HG02642 (cell line): ENCODE measurements around the gene H2BK1.

Experiments used
- ATAC-seq: cut with Tn5 transposase; IDR thresholded peaks from one replicate; pipeline ENCODE4 v1.9.1; 2021; ENCODE audit warnings: mild to moderate bottlenecking; ENCODE audit not compliant: unreplicated experiment, poor library complexity

The H2BK1 gene

DNA sequence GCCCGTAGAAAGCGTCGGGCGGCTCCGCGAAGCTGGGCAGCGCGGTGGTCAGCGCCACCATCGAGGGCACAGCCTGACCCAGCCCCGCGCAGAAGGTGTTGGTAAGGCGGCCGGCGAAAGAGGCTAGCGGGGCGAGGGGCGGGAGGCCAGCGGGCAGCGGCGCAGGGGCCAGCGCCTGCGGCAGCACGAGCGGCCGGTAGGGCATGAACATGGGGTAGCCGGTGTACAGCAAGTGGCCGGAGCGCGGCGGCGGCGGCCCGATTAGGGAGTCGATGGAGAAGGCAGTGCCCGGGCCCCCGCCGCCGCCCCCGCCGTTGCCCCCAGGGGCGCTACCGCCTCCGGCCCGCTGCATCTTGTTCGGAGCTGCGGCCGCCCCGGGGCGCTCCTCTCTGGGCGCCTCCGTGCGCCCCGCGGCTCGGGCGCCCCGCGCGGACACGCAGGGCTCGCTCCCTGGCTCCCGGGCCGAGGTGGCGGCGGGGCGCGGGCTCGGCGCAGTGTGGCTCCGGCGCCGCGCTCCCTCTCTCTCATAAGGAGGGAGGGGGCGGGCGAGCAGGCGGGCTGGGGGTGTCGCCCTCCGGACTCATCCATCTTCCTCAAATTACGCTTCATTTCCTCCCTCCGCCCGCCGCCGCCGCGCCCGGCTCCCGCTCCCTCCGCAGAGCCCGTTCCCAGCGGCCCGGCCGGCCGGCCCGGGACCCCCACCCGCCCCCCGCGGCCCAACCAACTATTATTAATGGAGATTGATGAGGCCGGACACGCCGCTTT, 42.9 kb downstream of the H2BK1 start, which contains the start of gene GBX1:
Gene GBX1, minus strand, starts transcription at position 498 of the 765 bp plus-strand sequence. Its CDS starts 146 bp downstream, at position 352.
- ATAC-seq: no peak

DNA sequence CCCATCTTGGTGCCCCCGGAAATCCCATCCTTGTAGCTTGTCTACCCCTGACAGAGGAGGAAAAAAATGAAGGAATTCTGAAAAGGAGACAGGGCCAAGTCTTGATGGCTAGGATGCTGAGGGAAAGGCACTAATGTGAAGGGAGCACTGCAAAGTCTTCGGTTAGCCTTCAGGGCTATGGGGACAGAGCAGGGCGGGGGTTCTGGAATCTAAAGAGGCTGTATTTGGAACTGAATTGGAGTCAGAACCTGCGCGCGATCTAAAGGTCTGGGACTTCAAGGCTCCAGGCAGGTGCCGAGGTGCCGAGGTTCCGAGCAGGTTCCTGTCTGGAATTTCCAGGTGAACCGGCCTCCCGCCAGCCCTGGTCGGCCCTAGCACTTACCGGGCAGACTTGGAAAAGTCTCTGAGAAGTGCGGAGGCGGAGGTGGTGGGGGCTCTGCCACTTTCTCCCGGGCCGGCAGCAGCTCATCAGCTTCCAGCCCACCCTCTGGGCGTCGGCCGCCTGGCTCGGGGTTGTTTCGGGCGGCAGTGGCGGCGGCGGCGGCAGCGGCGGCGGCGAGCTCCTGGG, 43.6 kb downstream of the H2BK1 start:
- ATAC-seq: no peak

DNA sequence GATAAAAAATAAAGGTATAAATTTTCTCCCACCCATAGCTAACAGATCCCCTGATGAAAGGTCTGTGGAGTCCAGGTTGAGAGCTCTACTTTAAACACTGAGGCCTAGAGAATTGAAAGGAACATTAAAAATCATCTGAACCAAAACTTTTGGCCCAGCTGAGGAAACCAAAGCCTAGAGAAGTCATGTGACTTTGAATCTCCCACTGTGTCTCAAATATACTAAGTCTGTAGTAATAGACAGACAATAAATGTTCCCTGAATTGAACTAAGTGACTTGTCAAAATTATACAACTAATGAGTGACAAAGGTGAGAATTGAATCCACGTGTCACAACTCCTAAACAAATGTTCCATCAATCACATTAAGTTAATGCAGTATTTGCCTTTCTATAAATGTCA, 48.5 kb downstream of the H2BK1 start:
- ATAC-seq: no peak
